ENCODE data around the gene TCOF1. TPM values are rescaled to one million over a fixed set of nuclear protein-coding genes. Genes with fewer than 3 reads are reported as not detected.

TCOF1 gene
- total and polyA plus RNA-seq, 2 donors from 2014 or later, result 12.2 to 23.5 TPM

GRCh38 chr5:150400316-150401075 lies 43.0 kb downstream of the TCOF1 start:
- H3K27me3 ChIP-seq (ENCODE audit: control insufficient read depth, insufficient read depth, low read length), result no peaks in the 10 kb centered on the region
- H3K27ac ChIP-seq (ENCODE audit: low read depth in 2 of 2, low read length in 2 of 2), result no peak overlapping the region
- H3K4me3 ChIP-seq (ENCODE audit: low read length in 3 of 3), result no peak overlapping the region
- intact Hi-C loops (cut with DNase I), result no loop called here
- TF ChIP-seq, protein P1, sequence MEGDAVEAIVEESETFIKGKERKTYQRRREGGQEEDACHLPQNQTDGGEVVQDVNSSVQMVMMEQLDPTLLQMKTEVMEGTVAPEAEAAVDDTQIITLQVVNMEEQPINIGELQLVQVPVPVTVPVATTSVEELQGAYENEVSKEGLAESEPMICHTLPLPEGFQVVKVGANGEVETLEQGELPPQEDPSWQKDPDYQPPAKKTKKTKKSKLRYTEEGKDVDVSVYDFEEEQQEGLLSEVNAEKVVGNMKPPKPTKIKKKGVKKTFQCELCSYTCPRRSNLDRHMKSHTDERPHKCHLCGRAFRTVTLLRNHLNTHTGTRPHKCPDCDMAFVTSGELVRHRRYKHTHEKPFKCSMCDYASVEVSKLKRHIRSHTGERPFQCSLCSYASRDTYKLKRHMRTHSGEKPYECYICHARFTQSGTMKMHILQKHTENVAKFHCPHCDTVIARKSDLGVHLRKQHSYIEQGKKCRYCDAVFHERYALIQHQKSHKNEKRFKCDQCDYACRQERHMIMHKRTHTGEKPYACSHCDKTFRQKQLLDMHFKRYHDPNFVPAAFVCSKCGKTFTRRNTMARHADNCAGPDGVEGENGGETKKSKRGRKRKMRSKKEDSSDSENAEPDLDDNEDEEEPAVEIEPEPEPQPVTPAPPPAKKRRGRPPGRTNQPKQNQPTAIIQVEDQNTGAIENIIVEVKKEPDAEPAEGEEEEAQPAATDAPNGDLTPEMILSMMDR (IDR thresholded peaks at IDR 0.05; ENCODE audit: borderline replicate concordance, extremely low read depth, insufficient read depth), result no peak
- H3K36me3 ChIP-seq (ENCODE audit: control insufficient read depth in 2 of 3, insufficient read depth in 3 of 3, low read length in 3 of 3), result peaks cover 2 to 47% (median 45%) of the 10 kb centered on the region in 3 donors
- no peak for FAIRE-seq
- H3K9ac ChIP-seq (ENCODE audit: low read length in 3 of 3), result no peak overlapping the region
- peaks cover 0 to 2% (median 0%) of the 10 kb centered on the region in 3 donors for H3K4me1 ChIP-seq (ENCODE audit: control insufficient read depth in 2 of 3, insufficient read depth in 2 of 3, low read depth in 1 of 3, low read length in 3 of 3)
- H3K9me3 ChIP-seq (ENCODE audit: control insufficient read depth in 2 of 3, insufficient read depth in 1 of 3, low read length in 3 of 3), result no peaks in the 10 kb centered on the region
- no peak for DNase-seq

DNA sequence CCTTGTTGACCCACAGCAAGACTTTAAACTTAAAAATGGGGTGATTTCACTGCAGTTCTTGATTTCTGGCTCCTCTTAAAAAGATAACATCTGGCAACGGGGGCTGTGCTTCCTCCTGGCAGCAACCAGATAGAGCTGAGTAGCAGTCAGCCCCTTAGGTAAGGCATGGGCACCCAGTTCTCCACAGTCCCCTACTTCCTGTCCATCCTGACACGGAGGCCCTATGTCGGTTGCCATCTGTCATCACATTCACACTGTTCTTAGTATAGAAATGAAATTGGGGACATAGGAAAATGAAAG lies 43.5 kb downstream of the TCOF1 start:
- Histone ChIP-seq H3K27me3 (ENCODE audit: control insufficient read depth, insufficient read depth, low read length) (no peaks in the 10 kb centered on the region), H3K9ac (ENCODE audit: low read length in 3 of 3) (no peak overlapping the region), H3K9me3 (ENCODE audit: control insufficient read depth in 2 of 3, insufficient read depth in 1 of 3, low read length in 3 of 3) (no peaks in the 10 kb centered on the region), H3K27ac (ENCODE audit: low read depth in 2 of 2, low read length in 2 of 2) (no peak overlapping the region), H3K4me3 (ENCODE audit: low read length in 3 of 3) (no peak overlapping the region), H3K36me3 (ENCODE audit: control insufficient read depth in 2 of 3, insufficient read depth in 3 of 3, low read length in 3 of 3) (peaks cover 2 to 46% (median 45%) of the 10 kb centered on the region in 3 donors), H3K4me1 (ENCODE audit: control insufficient read depth in 2 of 3, insufficient read depth in 2 of 3, low read depth in 1 of 3, low read length in 3 of 3) (peaks cover 0 to 2% (median 0%) of the 10 kb centered on the region in 3 donors)
- DNase-seq (no peak), FAIRE-seq (no peak)
- TF ChIP-seq, protein P1 (IDR thresholded peaks at IDR 0.05; ENCODE audit: borderline replicate concordance, extremely low read depth, insufficient read depth), result no peak
- intact Hi-C loops (cut with DNase I), result no loop called here

DNA sequence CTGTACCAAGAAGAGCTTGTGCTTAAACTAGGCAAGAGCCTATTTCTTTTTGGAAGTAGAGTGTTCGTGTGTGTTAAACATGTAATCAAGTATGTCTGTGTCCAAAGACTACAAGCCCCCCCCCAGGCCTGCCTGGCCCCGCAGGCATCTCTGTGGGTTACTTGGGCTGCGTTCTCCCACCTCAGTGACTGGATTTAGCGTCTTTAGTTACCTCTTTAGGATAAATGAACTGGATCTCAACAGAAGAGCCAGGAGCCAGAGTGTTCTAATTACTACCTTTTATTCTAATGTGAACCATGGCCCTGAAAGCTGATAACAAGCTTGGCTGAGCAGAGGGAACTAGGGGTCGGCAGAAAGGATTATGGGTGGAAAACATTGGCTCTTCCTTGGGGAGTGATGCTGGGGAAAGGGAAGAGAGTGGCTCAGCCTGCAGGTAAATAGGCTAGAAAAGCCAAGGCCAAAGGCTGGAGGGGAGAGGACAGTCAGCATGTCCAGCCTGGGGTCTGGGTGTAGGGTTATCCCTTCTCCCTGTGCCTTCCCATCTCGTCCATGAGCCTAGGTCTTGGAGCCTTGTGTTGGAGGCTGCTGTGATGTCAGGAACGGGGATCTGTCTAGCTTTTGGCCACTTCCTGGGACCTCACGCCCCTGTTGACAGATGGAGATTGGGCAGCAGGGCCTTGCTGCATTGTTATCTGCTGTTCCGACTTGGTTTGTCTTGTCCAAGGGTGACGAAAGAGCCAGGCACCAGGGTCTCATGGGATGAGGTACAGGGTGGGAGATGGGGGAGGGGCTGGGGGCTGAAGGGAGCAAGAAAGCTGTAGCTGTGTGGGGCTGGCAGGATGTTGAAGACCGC lies 44.1 kb downstream of the TCOF1 start:
- H3K27ac ChIP-seq (ENCODE audit: low read depth in 2 of 2, low read length in 2 of 2), result no peak overlapping the region
- FAIRE-seq (no peak), DNase-seq (no peak)
- no peak overlapping the region for H3K9ac ChIP-seq (ENCODE audit: low read length in 3 of 3)
- H3K4me1 ChIP-seq (ENCODE audit: control insufficient read depth in 2 of 3, insufficient read depth in 2 of 3, low read depth in 1 of 3, low read length in 3 of 3), result peaks cover 0 to 4% (median 0%) of the 10 kb centered on the region in 3 donors
- intact Hi-C loops (cut with DNase I), result no loop called here
- H3K9me3 ChIP-seq (ENCODE audit: control insufficient read depth in 2 of 3, insufficient read depth in 1 of 3, low read length in 3 of 3), result no peaks in the 10 kb centered on the region
- H3K27me3 ChIP-seq (ENCODE audit: control insufficient read depth, insufficient read depth, low read length), result no peaks in the 10 kb centered on the region
- no peak overlapping the region for H3K4me3 ChIP-seq (ENCODE audit: low read length in 3 of 3)
- peaks cover 2 to 51% (median 48%) of the 10 kb centered on the region in 3 donors for H3K36me3 ChIP-seq (ENCODE audit: control insufficient read depth in 2 of 3, insufficient read depth in 3 of 3, low read length in 3 of 3)
- TF ChIP-seq, protein P1 (IDR thresholded peaks at IDR 0.05; ENCODE audit: borderline replicate concordance, extremely low read depth, insufficient read depth), result no peak
